Left cardiac atrium (tissue), 4 donors: ENCODE measurements around the gene CPEB2. TPM values are rescaled to one million over a fixed set of nuclear protein-coding genes. Genes with fewer than 3 reads are reported as not detected.

Experiments
- ATAC-seq, 2 donors: fragments of 200-7000 bp; cut with Tn5 transposase; one replicate each; pipeline ENCODE4 v1.9.1; 2020; ENCODE audit warnings: mild to moderate bottlenecking in 2 of 2, moderate library complexity in 2 of 2
- DNase-seq: peaks from one replicate; pipeline ENCODE4 v3.0.0-alpha.2; 2020
- intact Hi-C, 2 donors: fragments of 100-400 bp; cut with DNase I; formaldehyde crosslinking; loops; one replicate each; pipeline versions ENCODE4 v1.14.1 to v1.15.1; 2022 to 2023
- total RNA-seq, 2 donors: library from RNA; stranded (reverse); fragmentation: NEBNext Ultra II Directional; extraction: Animal tissue kit (Norgen Biotek cat#: 25700); gene quantifications; one replicate each; pipeline ENCODE4 v1.2.1, GENCODE V29; 2021
- donor health status: DM: no; HTN: yes; CAD: no.
- donor health status: DM: no; HTN: yes; CAD: no; lungs with severe emphysema.
- donor health status: DM: yes; HTN: yes; CAD: no.
- donor health status: Dilated cardiomyopathy.

CPEB2 gene
- total RNA-seq, 2 donors from 2014 or later: 10.4 to 15.8 TPM

DNA sequence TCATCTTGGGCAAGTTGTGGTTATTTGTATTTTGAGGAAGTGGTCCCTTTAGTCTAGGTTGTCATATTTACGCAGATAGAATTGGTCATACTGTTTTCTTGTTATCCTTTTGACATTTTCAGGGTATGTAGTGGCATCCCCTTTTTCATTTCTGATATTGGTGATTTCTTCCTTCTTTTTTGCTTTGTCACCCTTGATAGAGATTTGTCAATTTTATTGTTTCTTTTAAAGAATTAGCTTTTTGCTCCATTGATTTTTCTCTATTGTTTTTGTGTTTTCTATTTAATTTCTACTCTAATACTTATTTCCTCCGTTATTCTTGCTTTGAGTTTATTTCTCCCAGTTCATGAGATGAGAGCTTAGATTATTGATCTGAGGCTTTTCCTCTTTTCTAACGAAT, 87.7 kb downstream of the CPEB2 start:
- DNase-seq (no peak), ATAC-seq (no peak)
- intact Hi-C loops: no loop called here

GRCh38 chr4:15100380-15100779, 98.1 kb downstream of the CPEB2 start:
- DNase-seq: no peak
- ATAC-seq: no peak
- intact Hi-C loops: no loop called here

DNA sequence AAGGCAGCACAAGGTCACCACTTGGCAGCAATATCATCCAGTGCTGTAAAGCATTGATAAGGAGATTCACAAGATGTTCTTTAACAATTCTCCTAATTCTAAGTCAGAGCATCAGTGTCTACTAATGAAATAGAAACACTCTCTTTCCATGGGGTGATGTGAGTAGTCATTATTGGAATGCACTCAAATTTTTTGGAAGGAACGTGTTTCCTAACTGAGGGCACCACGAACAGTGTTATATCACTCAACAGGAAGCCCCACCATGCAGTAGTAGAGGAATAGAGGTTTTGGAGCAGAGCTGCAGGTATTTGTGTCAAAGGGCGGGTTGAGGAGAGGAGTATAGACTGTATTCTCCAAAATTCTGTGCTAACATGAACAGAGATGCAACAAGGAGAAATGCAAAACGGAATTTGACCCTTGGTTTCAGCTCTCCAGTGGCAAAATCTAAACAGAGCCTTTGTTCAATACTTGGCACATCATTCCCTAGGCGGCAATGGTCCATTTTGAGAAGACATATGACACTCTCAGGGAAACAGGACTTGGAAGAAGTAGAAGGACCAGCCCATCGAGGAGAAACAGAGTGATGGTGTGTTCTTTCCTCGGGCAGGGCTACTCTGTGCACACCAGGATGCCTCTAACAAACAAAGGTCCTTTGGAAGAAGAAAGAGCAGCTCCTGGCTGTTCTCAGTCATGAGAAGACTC, 98.9 kb downstream of the CPEB2 start:
- DNase-seq: no peak
- intact Hi-C loops: no loop called here
- ATAC-seq: no peak

DNA sequence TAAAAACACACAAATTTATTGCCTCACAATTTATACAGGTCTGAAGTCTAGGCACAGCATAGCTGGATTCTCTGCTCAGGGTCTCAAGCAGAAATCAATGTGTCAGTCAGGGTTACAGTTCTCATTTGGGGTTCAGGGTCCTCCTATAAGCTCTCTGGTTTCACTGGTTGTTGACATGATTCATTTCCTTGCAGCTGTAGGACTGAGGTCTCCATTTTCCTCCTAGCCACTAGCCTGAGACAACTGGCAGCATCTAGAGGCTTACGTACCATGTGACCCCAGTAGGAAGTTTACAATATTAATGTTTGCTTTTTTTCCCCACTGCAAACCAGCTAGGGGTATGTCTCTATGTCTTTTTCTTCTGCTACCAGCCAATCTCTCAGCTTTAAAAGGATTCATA, 102.5 kb downstream of the CPEB2 start:
- ATAC-seq (no peak), DNase-seq (no peak)
- intact Hi-C loops: no loop called here

DNA sequence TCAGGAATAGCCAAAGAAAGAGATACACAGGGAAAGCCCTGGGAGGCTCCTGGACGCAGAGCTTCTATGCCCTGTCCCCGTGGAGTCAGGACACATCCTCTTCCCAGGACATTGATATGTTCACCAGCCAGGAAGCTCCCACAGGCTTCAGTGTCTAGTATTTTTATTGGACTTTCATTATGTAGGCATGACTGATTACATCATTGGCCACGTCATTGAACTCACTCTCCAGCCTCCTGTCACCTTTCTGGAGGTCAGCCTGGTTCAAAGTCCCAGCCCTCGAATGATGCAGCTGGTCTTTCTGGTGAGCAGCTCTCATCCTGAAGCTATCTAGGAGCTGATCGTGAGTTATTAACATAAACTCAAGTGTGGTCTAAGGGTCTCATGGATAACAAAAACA, 104.1 kb downstream of the CPEB2 start:
- intact Hi-C loops: no loop called here
- DNase-seq: no peak
- ATAC-seq: no peak

DNA sequence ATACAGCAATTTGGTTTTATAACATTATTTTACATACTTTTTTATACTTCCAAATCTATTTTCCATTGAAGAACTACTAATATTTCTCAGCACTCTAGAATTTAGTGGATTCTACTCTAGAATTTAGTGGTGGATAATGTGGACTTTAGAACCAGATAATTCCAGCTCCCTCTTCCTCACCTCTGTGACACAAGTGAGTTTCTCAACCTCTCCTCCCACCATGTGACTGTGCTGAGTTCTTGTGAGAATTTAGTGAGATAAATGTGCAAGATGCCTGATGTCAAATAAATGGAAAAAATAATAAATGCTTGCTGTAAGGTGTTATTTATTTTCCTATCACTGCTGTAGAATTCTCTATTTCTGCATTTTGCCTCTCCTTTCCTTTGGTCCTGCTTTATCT, 107.3 kb downstream of the CPEB2 start:
- ATAC-seq (no peak), DNase-seq (no peak)
- intact Hi-C loops: no loop called here

DNA sequence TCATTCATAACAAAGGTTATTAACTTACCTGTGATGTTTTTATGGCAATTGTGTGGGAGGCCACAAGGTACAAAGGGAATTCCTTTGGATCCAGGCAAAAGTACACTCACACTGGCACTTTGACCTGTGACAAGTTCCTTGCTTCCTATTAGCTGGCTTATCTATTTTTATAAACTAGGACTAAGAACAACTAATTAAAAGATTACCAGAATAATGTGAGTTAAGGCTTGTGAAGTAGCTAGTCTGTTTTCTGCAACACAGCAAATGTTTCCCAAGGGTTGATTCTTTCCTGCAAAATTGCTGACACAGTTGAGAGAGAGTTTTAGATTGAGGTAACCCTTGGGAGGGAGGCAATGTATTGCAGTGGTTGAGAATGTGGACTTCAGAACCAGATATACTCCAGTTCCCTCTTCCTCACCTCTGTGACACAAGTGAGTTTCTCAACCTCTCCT, 107.9 kb downstream of the CPEB2 start:
- intact Hi-C loops: no loop called here
- DNase-seq: no peak
- no peak for ATAC-seq

GRCh38 chr4:15116509-15117079, 114.3 kb downstream of the CPEB2 start:
- DNase-seq: no peak
- ATAC-seq: no peak
- intact Hi-C loops: no loop called here

DNA sequence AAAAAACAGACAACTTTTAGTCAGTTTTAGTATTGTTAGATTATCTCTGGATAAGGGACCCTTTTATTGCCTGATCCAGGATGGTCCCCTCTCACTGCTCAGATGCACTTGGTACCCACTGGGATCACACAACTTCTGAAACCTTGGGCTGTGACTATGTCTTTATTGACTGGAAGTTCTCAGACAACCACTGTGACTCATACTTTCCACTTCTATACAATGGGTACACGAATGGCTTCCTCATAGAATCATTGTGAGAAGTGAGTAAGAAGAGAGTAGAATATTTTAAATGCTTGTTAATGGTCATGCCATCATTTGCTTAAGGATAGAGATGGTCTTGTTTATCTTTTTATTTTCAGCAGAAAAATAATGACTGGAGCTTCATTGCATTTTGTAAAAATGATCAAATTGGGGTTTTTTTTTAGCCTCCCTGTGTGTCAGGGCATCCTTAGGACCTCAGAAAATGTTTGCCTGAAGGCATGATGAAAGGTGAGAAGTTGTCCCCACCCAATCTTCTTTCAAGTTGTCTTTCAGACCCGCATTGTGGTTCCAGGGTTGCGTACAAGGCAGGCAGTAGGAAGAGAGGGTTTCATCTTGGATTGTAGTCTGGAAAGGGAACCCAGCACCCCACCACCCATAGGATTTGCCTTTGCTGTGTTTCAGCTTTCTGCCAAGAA, 115.1 kb downstream of the CPEB2 start:
- no peak for DNase-seq
- ATAC-seq: no peak
- intact Hi-C loops: no loop called here

DNA sequence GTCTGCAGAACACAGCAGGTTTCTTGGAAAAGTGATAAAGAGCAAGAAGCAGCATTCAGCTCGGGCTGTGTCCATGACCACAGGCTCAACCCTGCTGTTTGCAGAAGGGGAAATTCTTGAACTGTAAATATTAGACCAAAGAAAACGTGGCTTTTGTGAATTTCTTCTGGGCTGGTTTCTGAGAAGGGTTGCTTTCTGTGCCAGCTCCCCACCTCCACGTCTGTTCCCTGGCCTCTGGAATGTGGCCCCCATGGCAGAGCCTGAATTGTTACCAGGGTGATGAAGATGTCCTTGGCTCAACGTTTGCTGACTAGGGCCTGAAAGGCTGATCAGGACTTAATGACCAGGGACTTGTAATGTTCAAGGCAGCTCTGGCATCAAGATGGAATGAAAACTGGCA, 116.0 kb downstream of the CPEB2 start:
- intact Hi-C loops: no loop called here
- no peak for ATAC-seq

More for the DNA sequence above, 116.0 kb downstream of the CPEB2 start:
- no peak for DNase-seq
